GM23338 (cell line): ENCODE data around the gene RET. TPM values are rescaled to one million over a fixed set of nuclear protein-coding genes. Genes with fewer than 3 reads are reported as not detected.

Source experiments
- ATAC-seq: fragments of 200-7000 bp; cut with Tn5 transposase; 3 replicates; pipeline ENCODE4 v1.9.1; 2020
- DNase-seq: peaks from one replicate; pipeline ENCODE4 v3.0.0-alpha.2; 2015; ENCODE audit warnings: low spot score
- H2AFZ ChIP-seq: fragments of 200-600 bp; sonication (generic); 2 replicates; pipeline ENCODE4 v1.8.0; 2016; ENCODE audit warnings: antibody characterized with exemption, mild to moderate bottlenecking, moderate library complexity
- H3F3A ChIP-seq: fragments of 200-600 bp; sonication (generic); replicated peaks from 2 replicates; pipeline ENCODE4 v1.8.0; 2017; ENCODE audit warnings: antibody characterized with exemption, mixed run types, low read depth
- H3K27ac ChIP-seq: fragments of 200-600 bp; sonication (generic); 2 replicates; pipeline ENCODE4 v1.6.1; 2016; ENCODE audit warnings: low read depth
- H3K27me3 ChIP-seq: fragments of 200-600 bp; sonication (generic); 2 replicates; pipeline ENCODE4 v1.8.0; 2016; ENCODE audit warnings: mild to moderate bottlenecking, mixed run types, moderate library complexity; ENCODE audit not compliant: insufficient read depth
- H3K36me3 ChIP-seq: fragments of 200-600 bp; sonication (generic); 2 replicates; pipeline ENCODE4 v1.8.0; 2016; ENCODE audit warnings: mild to moderate bottlenecking; ENCODE audit not compliant: insufficient read depth
- H3K4me1 ChIP-seq: fragments of 200-600 bp; sonication (generic); 2 replicates; pipeline ENCODE4 v1.8.0; 2016; ENCODE audit warnings: mild to moderate bottlenecking, moderate library complexity; ENCODE audit not compliant: insufficient read depth
- H3K4me2 ChIP-seq: fragments of 200-600 bp; sonication (generic); 2 replicates; pipeline ENCODE4 v1.7.1; 2017; ENCODE audit warnings: mixed run types
- H3K4me3 ChIP-seq: fragments of 200-600 bp; sonication (generic); 2 replicates; pipeline ENCODE4 v1.6.1; 2016; ENCODE audit warnings: mixed run types
- H3K79me2 ChIP-seq: fragments of 200-600 bp; sonication (generic); replicated peaks from 2 replicates; pipeline ENCODE4 v1.8.0; 2017; ENCODE audit warnings: mild to moderate bottlenecking; ENCODE audit not compliant: insufficient read depth
- H3K9me2 ChIP-seq: fragments of 200-600 bp; sonication (generic); 2 replicates; pipeline ENCODE4 v1.8.0; 2017; ENCODE audit not compliant: insufficient read depth
- H4K20me1 ChIP-seq: fragments of 200-600 bp; sonication (generic); replicated peaks from 2 replicates; pipeline ENCODE4 v1.8.0; 2017; ENCODE audit warnings: mild to moderate bottlenecking; ENCODE audit not compliant: insufficient read depth
- H3K27ac Mint-ChIP-seq: 2 replicates; pipeline ENCODE4 v1.8.0; 2020; ENCODE audit warnings: inconsistent platforms, mild to moderate bottlenecking, moderate library complexity, mixed read lengths
- H3K27me3 Mint-ChIP-seq: 3 replicates; pipeline ENCODE4 v1.8.0; 2022; ENCODE audit warnings: low read depth, mild to moderate bottlenecking, moderate library complexity, mixed read lengths, inconsistent platforms; ENCODE audit not compliant: insufficient read depth, poor library complexity
- H3K36me3 Mint-ChIP-seq: 3 replicates; pipeline ENCODE4 v1.8.0; 2021; ENCODE audit warnings: low read depth, mild to moderate bottlenecking, inconsistent platforms, moderate library complexity, mixed read lengths
- H3K4me1 Mint-ChIP-seq: 3 replicates; pipeline ENCODE4 v1.8.0; 2020; ENCODE audit warnings: mild to moderate bottlenecking, inconsistent platforms, mixed read lengths
- H3K4me3 Mint-ChIP-seq: 3 replicates; pipeline ENCODE4 v1.8.0; 2021; ENCODE audit warnings: moderate library complexity, mild to moderate bottlenecking, inconsistent platforms, mixed read lengths
- H3K9me3 Mint-ChIP-seq: 3 replicates; pipeline ENCODE4 v1.8.0; 2020; ENCODE audit warnings: moderate library complexity, mild to moderate bottlenecking, inconsistent platforms, mixed read lengths
- CREB1 ChIP-seq: fragments of 250-450 bp; sonication (Bioruptor Pico); IDR thresholded peaks from 2 replicates; pipeline ENCODE4 v1.5.0; 2020; ENCODE audit warnings: low read depth, mild to moderate bottlenecking, moderate library complexity
- ETS1 ChIP-seq: IDR thresholded peaks from 2 replicates; pipeline ENCODE4 v1.6.1; 2016; ENCODE audit warnings: antibody characterized with exemption
- EZH2 ChIP-seq: fragments of 200-600 bp; sonication (generic); IDR thresholded peaks from one replicate; pipeline ENCODE4 v1.8.0; 2017; ENCODE audit warnings: antibody characterized with exemption, mild to moderate bottlenecking, low read depth; ENCODE audit not compliant: unreplicated experiment
- EZH2phosphoT487 ChIP-seq: fragments of 200-600 bp; sonication (generic); IDR thresholded peaks from one replicate; pipeline ENCODE4 v1.8.1; 2018; ENCODE audit warnings: antibody characterized with exemption; ENCODE audit not compliant: unreplicated experiment
- JUNB ChIP-seq: IDR thresholded peaks from one replicate; pipeline ENCODE4 v1.6.1; 2016; ENCODE audit warnings: antibody characterized with exemption; ENCODE audit not compliant: unreplicated experiment
- NANOG ChIP-seq: IDR thresholded peaks from 2 replicates; pipeline ENCODE4 v1.6.1; 2016; ENCODE audit warnings: antibody characterized with exemption, borderline replicate concordance
- POLR2AphosphoS5 ChIP-seq: IDR thresholded peaks from 2 replicates; pipeline ENCODE4 v1.6.1; 2016; ENCODE audit warnings: antibody characterized with exemption, low read depth
- STAT1 ChIP-seq: IDR thresholded peaks from one replicate; pipeline ENCODE4 v1.6.1; 2016; ENCODE audit warnings: antibody characterized with exemption; ENCODE audit not compliant: unreplicated experiment
- ZNF114 ChIP-seq: fragments of 250-450 bp; sonication (Bioruptor Pico); IDR thresholded peaks from 2 replicates; pipeline ENCODE4 v1.5.0; 2020; ENCODE audit warnings: mild to moderate bottlenecking, moderate library complexity
- ZNF331 ChIP-seq: fragments of 250-450 bp; sonication (Bioruptor Pico); IDR thresholded peaks from 2 replicates; pipeline ENCODE4 v1.5.0; 2020; ENCODE audit warnings: low read depth, mild to moderate bottlenecking, moderate library complexity
- polyA plus RNA-seq: library from polyadenylated mRNA; unstranded; fragments of >200 nt; fragmentation: Nextera tagmentation; extraction: Ambion mirVana; gene quantifications from 2 replicates; pipeline ENCODE4 v1.2.1, GENCODE V29; 2016
- total RNA-seq: library from RNA; depleted of rRNA; stranded (reverse); fragments of >200 nt; shearing (Covaris generic); gene quantifications from 2 replicates; pipeline ENCODE4 v1.2.3, GENCODE V29; 2014
- TF ChIP-seq, protein P1 (sequence below): fragments of 250-450 bp; sonication (Bioruptor Pico); IDR thresholded peaks from 2 replicates; pipeline ENCODE4 v1.5.0; 2020; ENCODE audit warnings: mild to moderate bottlenecking, moderate library complexity
- TF ChIP-seq, protein P2 (sequence below), 2 experiments: fragments of 200-600 bp in 1 of 2; sonication (generic) in 1 of 2; conservative IDR thresholded peaks; 2 replicates each; pipeline versions ENCODE4 v1.5.1 to v1.6.1; 2016 to 2017; ENCODE audit warnings: antibody characterized with exemption in 2 of 2, low read depth in 2 of 2, mild to moderate bottlenecking in 2 of 2, moderate library complexity in 1 of 2
- TF ChIP-seq, protein P3 (sequence below): IDR thresholded peaks from one replicate; pipeline ENCODE4 v1.6.1; 2018; ENCODE audit warnings: antibody characterized with exemption; ENCODE audit not compliant: unreplicated experiment

RET gene
- total and polyA plus RNA-seq, 2 experiments from 2014 or later, result 5.5 to 9.8 TPM

GRCh38 chr10:43123361-43124093 is 46.7 kb downstream of the RET start:
- Histone ChIP-seq H3K4me1 (no peaks in the 10 kb centered on the region), H3F3A (no peaks in the 10 kb centered on the region), H3K9me2 (no peaks in the 10 kb centered on the region), H3K36me3 (no peaks in the 10 kb centered on the region), H3K4me2 (no peak overlapping the region), H3K4me3 (no peak overlapping the region), H3K27ac (no peak overlapping the region), H4K20me1 (no peaks in the 10 kb centered on the region), H2AFZ (no peak overlapping the region), H3K79me2 (no peaks in the 10 kb centered on the region), H3K27me3 (no peaks in the 10 kb centered on the region)
- no peaks in the 10 kb centered on the region for H3K36me3 Mint-ChIP-seq
- DNase-seq, result no peak
- ATAC-seq, result no peak
- TF ChIP-seq, protein P1, sequence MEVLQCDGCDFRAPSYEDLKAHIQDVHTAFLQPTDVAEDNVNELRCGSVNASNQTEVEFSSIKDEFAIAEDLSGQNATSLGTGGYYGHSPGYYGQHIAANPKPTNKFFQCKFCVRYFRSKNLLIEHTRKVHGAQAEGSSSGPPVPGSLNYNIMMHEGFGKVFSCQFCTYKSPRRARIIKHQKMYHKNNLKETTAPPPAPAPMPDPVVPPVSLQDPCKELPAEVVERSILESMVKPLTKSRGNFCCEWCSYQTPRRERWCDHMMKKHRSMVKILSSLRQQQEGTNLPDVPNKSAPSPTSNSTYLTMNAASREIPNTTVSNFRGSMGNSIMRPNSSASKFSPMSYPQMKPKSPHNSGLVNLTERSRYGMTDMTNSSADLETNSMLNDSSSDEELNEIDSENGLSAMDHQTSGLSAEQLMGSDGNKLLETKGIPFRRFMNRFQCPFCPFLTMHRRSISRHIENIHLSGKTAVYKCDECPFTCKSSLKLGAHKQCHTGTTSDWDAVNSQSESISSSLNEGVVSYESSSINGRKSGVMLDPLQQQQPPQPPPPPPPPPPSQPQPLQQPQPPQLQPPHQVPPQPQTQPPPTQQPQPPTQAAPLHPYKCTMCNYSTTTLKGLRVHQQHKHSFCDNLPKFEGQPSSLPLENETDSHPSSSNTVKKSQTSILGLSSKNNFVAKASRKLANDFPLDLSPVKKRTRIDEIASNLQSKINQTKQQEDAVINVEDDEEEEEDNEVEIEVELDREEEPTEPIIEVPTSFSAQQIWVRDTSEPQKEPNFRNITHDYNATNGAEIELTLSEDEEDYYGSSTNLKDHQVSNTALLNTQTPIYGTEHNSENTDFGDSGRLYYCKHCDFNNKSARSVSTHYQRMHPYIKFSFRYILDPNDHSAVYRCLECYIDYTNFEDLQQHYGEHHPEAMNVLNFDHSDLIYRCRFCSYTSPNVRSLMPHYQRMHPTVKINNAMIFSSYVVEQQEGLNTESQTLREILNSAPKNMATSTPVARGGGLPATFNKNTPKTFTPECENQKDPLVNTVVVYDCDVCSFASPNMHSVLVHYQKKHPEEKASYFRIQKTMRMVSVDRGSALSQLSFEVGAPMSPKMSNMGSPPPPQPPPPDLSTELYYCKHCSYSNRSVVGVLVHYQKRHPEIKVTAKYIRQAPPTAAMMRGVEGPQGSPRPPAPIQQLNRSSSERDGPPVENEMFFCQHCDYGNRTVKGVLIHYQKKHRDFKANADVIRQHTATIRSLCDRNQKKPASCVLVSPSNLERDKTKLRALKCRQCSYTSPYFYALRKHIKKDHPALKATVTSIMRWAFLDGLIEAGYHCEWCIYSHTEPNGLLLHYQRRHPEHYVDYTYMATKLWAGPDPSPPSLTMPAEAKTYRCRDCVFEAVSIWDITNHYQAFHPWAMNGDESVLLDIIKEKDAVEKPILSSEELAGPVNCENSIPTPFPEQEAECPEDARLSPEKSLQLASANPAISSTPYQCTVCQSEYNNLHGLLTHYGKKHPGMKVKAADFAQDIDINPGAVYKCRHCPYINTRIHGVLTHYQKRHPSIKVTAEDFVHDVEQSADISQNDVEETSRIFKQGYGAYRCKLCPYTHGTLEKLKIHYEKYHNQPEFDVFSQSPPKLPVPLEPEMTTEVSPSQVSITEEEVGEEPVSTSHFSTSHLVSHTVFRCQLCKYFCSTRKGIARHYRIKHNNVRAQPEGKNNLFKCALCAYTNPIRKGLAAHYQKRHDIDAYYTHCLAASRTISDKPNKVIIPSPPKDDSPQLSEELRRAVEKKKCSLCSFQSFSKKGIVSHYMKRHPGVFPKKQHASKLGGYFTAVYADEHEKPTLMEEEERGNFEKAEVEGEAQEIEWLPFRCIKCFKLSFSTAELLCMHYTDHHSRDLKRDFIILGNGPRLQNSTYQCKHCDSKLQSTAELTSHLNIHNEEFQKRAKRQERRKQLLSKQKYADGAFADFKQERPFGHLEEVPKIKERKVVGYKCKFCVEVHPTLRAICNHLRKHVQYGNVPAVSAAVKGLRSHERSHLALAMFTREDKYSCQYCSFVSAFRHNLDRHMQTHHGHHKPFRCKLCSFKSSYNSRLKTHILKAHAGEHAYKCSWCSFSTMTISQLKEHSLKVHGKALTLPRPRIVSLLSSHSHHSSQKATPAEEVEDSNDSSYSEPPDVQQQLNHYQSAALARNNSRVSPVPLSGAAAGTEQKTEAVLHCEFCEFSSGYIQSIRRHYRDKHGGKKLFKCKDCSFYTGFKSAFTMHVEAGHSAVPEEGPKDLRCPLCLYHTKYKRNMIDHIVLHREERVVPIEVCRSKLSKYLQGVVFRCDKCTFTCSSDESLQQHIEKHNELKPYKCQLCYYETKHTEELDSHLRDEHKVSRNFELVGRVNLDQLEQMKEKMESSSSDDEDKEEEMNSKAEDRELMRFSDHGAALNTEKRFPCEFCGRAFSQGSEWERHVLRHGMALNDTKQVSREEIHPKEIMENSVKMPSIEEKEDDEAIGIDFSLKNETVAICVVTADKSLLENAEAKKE (CRISPR knock-in tag), result no peak
- TF ChIP-seq JUNB (no peak), ETS1 (no peak), ZNF331 (CRISPR knock-in tag) (no peak), ZNF114 (CRISPR knock-in tag) (no peak), POLR2AphosphoS5 (no peak), EZH2 (no peak), CREB1 (no peak), NANOG (no peak), STAT1 (no peak), EZH2phosphoT487 (no peak)
- TF ChIP-seq, protein P2, sequence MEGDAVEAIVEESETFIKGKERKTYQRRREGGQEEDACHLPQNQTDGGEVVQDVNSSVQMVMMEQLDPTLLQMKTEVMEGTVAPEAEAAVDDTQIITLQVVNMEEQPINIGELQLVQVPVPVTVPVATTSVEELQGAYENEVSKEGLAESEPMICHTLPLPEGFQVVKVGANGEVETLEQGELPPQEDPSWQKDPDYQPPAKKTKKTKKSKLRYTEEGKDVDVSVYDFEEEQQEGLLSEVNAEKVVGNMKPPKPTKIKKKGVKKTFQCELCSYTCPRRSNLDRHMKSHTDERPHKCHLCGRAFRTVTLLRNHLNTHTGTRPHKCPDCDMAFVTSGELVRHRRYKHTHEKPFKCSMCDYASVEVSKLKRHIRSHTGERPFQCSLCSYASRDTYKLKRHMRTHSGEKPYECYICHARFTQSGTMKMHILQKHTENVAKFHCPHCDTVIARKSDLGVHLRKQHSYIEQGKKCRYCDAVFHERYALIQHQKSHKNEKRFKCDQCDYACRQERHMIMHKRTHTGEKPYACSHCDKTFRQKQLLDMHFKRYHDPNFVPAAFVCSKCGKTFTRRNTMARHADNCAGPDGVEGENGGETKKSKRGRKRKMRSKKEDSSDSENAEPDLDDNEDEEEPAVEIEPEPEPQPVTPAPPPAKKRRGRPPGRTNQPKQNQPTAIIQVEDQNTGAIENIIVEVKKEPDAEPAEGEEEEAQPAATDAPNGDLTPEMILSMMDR (conservative IDR thresholded peaks at IDR 0.05; ENCODE audit: low read depth in 2 of 2), result no peak
- TF ChIP-seq, protein P3, sequence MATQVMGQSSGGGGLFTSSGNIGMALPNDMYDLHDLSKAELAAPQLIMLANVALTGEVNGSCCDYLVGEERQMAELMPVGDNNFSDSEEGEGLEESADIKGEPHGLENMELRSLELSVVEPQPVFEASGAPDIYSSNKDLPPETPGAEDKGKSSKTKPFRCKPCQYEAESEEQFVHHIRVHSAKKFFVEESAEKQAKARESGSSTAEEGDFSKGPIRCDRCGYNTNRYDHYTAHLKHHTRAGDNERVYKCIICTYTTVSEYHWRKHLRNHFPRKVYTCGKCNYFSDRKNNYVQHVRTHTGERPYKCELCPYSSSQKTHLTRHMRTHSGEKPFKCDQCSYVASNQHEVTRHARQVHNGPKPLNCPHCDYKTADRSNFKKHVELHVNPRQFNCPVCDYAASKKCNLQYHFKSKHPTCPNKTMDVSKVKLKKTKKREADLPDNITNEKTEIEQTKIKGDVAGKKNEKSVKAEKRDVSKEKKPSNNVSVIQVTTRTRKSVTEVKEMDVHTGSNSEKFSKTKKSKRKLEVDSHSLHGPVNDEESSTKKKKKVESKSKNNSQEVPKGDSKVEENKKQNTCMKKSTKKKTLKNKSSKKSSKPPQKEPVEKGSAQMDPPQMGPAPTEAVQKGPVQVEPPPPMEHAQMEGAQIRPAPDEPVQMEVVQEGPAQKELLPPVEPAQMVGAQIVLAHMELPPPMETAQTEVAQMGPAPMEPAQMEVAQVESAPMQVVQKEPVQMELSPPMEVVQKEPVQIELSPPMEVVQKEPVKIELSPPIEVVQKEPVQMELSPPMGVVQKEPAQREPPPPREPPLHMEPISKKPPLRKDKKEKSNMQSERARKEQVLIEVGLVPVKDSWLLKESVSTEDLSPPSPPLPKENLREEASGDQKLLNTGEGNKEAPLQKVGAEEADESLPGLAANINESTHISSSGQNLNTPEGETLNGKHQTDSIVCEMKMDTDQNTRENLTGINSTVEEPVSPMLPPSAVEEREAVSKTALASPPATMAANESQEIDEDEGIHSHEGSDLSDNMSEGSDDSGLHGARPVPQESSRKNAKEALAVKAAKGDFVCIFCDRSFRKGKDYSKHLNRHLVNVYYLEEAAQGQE, result no peak
- H3K4me3 Mint-ChIP-seq, result no peak overlapping the region
- no peak overlapping the region for H3K27ac Mint-ChIP-seq
- peaks cover 3% of the 10 kb centered on the region for H3K27me3 Mint-ChIP-seq
- no peaks in the 10 kb centered on the region for H3K4me1 Mint-ChIP-seq
- H3K9me3 Mint-ChIP-seq, result no peaks in the 10 kb centered on the region
